Measurements from ENCODE around the gene ABCB8.

ABCB8 gene

DNA sequence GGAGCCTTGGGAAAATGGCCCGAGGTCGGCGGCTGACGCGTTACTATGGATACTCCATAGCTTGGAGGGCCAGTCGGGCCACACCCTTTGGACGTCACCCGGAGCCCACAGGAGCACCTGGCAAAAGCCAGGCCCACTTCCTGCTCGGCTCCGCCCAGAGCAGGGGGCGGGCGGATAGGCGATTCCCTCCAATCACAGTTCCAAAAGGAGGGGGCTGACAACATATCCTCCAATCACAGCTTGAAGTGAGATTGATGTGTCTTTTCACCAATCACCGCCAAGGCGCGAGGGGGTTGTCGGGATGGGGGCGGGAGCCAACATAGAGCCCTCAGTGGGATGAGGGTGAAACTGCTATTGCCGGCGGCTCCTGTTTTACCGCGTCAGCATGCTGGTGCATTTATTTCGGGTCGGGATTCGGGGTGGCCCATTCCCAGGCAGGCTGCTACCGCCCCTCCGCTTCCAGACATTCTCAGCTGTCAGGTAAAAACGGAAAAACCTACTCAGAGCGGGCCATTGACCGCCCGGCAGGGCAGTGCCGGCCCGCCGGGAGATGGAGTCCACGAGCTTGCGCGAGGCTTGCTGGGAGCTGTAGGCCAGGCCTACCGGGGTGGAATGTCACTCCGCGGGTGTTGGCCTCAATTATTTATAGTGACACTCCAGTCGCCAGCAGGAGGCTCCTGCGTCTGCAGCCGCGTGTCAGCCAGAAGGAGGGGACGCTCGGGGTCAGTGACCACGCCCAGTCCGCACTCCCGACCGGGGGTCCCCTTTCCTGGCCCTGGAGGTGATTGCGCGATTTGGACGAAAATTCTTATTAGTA lies at the start of gene ABCB8:
ABCB8 (plus strand) TSS at position 320 of the 817 bp plus-strand sequence; CDS start at position 386, 66 bp downstream.
- peak; percentile 98 for DNase-seq (ENCODE audit: low read depth)

DNA sequence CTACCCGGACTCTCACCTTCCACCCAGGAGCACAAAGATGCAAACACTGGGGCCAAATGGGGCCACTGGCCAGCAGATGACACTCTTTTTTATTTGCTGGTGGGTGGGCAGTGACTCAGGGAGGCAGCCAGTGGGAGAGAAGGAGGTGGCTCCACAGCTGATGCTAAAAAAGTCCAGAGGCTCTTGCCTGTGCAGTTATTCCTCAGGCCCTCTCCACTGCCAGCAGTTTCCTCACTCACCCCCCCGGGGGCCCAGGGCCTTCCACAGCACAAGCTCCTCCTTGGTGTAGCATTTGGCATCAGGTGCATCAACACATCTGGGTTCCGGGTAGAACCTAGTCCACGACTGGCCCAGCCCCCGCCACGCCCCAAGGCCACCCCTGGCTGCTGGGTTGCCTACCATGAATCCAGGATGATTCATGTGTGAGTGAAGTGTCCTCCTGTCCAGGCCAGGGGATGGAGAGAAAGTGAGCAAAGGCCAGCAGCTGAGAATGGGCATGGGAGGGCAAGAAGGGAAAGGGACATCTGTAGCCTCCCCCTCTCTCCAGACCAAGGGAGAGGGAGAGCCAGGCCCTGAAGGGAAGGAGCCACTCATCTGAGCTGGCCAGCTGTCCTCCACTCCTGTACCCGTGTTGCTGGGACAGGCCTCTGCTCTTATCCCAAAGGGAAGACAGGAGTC lies 48.4 kb upstream of the ABCB8 start:
- no peak for DNase-seq (ENCODE audit: low read depth)

DNA sequence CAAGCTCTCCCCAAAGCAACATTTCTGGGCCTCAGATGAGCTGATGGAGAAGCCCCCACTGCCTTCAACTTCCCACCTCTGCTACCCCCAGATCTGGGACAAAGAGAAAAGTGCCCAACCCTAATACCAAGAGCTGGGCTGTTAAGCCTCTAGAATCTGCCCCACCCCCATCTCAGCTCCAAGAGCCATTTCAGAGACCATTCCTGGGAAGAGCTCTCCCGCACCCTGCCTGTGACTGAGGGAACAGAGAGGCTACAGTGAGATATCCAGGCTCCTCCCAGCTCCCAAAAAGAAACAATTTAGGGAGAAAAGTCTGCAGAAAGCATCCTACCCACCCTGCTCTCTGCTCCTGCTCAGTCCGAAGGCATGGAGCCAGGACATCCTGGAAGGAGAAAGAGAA lies 47.6 kb upstream of the ABCB8 start:
- DNase-seq (ENCODE audit: low read depth) = no peak

DNA sequence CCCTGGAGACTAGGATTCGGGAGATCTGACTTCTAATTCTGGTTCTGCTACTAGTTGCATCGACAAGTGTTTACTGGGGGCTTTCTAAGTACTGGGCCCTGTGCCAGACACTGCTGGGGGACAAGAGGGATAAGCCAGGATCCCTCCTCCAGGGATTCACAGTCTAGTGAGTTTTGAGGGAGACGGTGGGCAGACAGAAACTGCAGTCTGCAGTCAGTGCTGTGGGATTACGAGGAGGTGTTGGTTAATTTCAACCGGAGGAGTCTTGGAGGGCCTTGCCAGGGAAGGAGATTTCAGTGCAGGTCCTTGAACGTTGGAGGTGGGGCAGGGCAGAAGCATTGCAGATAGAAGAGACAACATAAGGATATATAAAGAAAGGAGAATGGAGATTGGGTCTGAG lies 46.6 kb upstream of the ABCB8 start:
- DNase-seq (ENCODE audit: low read depth) = no peak

DNA sequence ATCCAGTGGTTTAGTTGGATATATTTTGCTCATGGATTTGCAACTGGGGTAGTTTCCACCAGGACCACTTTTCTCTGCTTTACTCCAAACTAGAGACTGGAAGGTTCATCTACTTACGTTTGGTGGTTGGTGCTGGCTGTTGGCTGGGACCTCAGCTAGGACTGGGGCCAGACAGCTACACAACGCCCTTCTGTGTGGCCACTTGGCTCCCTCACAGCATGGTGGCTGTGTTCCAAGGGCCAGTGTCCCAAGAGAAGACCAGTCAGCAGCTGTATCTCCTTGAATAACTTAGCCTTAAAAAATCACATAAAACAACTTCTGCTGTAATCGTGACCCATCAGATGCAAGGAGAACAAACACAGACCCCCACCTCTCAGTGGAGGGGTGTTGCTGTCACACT lies 45.9 kb upstream of the ABCB8 start:
- no peak for DNase-seq (ENCODE audit: low read depth)

DNA sequence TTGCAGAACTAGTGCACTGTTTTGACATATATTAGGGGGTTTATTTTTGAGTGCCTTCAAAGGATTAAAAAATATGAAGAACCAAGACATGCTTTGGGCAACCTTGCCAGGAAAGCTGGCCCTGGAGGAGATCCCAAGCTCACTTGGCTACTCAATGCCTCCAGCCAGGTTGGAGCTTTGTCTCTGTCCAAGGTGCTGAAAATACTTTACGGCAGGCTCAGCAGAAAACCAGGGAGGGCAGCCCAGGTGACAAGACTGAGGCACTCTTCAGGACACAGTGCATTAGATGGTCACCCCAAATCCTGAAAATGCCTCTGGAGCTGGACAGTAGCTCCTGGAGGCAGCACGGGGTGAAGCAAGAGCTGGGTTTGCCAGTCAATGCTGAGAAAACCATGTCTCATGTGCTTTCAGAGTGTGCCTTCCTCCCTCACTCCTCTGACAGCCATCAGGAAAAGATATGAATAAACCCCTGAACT lies 44.3 kb upstream of the ABCB8 start:
- DNase-seq (ENCODE audit: low read depth) = no peak

DNA sequence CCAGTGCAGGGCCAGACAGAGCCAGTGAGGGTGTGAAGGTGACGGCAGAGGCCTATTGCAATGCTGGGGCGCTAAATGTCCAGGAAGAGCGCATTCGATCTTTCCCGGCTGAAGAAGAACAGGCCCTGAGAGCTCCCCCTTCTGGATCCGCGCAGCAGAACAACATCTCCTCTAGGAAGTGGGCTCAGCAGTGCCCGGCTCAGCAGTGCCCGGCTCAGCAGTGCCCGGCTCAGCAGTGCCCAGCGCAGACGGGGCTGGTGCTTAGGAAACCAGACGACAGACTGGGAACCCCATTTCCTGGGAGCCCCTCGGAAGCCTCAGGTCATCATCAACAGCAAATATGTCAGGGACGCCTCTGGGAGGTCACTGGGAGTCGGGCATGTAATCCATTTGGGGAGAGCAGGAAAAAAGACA lies 42.1 kb upstream of the ABCB8 start:
- DNase-seq (ENCODE audit: low read depth) = no peak

DNA sequence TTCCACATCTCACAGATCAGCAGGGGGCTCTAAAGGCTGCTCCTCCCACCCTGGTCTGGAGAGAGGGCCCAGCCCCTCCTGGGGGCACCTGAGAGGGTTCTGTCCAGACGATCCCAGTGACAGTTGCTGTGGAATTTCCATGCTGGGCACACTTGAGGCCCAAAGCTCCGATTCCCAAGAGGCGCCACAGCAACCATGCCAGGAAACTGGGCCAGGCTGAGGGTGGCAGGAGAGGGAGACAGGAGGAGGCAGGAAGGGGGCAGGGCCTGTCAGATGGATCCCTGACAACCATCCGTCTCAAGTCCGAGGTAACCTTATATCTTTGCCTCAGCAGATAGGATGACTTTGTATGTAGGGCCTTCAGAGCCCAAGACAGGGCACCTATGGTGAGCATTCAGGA lies 41.7 kb upstream of the ABCB8 start:
- no peak for DNase-seq (ENCODE audit: low read depth)

DNA sequence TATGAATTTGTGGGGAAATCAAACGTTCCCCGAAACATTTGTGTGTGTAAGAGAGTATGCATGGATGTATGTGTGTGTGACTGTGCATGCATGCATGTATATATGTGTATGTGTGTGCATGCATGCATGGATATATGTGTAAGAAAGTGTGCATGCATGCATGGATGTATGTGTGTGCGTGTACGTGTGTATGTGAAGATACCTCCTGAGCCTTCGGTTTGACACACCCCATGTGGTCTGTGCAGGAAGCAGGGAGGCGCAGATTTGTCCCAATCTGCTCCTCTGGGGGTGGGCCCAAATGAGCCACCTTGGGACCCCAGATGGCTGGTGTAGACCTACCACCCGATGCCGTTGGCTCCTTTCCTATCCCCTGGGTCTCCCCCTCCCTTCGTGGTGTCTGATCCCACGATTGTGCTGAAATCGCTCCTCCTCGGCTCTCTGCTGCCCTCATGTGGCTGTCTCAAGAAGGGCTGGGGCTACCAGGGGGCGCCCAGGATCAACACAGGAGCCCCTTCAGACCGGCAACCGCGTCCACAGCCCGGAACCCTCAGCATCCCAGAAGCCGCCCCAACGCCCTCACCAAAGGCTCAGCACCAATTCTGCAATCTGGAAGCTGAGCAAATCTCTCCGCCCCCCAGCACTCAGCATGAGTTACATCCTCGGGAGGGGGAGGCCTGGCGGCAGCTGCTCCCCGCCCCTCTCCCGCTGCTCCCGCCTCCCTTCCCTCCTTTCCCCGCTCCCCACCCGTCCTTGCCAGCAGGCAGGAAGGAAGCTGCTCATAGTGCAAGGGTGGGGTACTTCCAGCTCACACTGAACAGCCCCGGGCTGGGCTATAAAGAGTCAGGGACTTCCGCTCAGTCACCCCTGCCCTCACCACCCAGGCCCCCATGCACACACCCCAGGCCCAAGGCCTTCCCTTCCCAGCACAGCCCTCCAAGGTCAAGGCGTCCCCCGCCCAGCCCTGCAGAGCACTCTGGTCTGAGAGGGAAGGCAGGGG lies 39.7 kb upstream of the ABCB8 start:
- peak; percentile 50 for DNase-seq (ENCODE audit: low read depth)

DNA sequence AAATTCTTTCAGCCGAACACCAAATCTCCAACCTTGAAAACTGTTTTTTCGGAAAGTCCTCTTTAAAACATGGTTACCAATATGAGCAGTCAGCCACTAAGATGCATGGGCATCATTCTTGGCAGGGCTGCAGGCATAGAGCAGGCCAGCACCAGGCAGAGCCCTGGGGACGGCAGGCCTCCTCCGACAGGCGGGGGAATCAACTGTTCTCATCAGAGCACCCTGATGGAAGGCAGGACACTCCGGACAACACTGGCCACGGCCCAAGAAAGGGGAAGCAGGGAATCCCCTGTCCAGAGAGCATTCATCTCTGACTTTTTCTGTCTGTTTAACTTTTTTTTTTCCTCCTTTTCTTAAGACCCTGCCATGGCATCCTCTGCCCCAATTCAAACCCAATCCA lies 38.8 kb upstream of the ABCB8 start:
- DNase-seq (ENCODE audit: low read depth) = no peak

DNA sequence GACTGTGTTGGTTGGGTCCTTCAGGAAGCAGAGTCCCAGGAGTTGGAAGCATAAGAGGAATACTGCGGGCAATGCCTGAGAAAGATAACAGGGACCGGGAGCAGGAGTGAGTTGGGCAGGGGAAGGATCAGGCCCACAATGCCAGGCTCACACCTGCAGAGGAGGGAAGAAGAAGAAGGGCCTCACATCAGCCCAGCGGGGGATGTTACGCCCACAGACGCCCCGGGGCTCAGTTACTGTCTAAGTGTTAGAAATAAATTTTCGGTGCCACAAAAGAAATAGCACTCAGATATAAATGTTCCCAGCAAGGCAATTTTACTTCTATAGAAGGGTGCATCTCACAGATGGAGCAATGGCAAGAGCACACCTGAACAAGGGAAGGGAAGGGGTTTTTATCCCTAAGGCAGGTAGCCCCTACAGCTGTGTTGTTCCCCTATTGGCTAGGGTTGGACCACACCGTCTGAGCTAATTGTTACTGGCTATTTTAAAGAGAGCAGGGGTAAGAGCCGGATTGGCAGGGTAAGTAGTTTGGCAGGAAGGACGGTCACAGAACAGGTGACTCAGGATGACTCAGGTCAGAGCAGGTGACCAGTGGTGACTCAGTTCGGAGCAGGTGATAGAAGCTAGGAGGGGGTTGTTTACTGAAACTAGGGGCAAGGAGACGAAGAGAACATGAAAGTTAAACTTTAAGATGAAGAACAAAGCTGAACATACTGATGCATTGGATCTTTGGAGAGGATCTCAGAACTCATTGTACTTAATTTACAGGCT lies 37.6 kb upstream of the ABCB8 start, which contains the start of gene NOS3:
NOS3 (plus strand) TSS at position 602 of the 771 bp plus-strand sequence. CDS start 2,787 bp downstream, outside the sequence.
- no peak for DNase-seq (ENCODE audit: low read depth)

DNA sequence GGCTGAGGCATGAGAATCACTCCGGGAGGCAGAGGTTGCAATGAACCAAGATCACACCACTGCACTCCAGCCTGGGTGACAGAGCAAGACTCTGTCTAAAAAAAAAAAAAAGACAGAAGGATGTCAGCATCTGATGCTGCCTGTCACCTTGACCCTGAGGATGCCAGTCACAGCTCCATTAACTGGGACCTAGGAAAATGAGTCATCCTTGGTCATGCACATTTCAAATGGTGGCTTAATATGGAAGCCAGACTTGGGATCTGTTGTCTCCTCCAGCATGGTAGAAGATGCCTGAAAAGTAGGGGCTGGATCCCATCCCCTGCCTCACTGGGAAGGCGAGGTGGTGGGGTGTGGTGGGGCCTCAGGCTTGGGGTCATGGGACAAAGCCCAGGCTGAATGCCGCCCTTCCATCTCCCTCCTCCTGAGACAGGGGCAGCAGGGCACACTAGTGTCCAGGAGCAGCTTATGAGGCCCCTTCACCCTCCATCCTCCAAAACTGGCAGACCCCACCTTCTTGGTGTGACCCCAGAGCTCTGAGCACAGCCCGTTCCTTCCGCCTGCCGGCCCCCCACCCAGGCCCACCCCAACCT lies 36.1 kb upstream of the ABCB8 start:
- no peak for DNase-seq (ENCODE audit: low read depth)

DNA sequence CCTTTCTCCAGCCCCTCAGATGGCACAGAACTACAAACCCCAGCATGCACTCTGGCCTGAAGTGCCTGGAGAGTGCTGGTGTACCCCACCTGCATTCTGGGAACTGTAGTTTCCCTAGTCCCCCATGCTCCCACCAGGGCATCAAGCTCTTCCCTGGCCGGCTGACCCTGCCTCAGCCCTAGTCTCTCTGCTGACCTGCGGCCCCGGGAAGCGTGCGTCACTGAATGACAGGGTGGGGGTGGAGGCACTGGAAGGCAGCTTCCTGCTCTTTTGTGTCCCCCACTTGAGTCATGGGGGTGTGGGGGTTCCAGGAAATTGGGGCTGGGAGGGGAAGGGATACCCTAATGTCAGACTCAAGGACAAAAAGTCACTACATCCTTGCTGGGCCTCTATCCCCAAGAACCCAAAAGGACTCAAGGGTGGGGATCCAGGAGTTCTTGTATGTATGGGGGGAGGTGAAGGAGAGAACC lies 35.4 kb upstream of the ABCB8 start:
- no peak for DNase-seq (ENCODE audit: low read depth)

DNA sequence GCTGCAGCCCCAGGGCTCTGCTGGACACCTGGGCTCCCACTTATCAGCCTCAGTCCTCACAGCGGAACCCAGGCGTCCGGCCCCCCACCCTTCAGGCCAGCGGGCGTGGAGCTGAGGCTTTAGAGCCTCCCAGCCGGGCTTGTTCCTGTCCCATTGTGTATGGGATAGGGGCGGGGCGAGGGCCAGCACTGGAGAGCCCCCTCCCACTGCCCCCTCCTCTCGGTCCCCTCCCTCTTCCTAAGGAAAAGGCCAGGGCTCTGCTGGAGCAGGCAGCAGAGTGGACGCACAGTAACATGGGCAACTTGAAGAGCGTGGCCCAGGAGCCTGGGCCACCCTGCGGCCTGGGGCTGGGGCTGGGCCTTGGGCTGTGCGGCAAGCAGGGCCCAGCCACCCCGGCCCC lies 34.7 kb upstream of the ABCB8 start:
- no peak for DNase-seq (ENCODE audit: low read depth)

DNA sequence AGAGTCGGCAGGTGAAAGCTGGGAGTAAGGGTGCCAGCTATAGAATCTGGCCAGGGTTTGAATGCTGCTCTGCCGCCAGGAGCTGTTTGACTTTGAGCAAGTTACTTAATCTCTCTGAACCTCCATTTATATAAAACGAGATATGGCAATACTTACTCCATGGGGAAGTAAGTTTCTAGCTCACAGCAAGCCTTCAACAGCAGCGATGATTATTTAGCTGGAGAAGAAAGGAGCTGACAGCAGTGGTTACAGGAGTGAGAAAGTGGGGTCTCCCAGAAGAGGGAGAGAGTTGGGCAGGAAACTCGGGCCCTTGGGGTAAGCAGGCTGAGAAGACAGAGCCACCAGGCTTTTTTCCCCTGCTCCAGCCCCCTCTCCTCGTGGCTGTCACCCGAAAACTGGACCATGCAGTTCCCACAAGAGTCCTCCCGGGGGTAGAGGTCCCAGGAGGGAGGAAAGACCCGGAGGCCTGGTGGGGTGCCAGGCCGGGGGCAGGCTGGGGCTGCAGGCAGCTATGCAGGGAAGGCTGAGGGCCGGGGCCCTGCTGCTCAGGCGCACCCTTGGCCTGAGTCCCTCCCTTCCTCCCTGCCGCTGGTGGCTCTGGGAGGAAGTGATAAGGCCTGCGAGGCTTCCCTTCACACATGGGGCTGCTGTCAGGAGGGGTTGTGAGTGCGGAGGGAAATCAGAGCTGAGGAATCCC lies 34.0 kb upstream of the ABCB8 start:
- no peak for DNase-seq (ENCODE audit: low read depth)

DNA sequence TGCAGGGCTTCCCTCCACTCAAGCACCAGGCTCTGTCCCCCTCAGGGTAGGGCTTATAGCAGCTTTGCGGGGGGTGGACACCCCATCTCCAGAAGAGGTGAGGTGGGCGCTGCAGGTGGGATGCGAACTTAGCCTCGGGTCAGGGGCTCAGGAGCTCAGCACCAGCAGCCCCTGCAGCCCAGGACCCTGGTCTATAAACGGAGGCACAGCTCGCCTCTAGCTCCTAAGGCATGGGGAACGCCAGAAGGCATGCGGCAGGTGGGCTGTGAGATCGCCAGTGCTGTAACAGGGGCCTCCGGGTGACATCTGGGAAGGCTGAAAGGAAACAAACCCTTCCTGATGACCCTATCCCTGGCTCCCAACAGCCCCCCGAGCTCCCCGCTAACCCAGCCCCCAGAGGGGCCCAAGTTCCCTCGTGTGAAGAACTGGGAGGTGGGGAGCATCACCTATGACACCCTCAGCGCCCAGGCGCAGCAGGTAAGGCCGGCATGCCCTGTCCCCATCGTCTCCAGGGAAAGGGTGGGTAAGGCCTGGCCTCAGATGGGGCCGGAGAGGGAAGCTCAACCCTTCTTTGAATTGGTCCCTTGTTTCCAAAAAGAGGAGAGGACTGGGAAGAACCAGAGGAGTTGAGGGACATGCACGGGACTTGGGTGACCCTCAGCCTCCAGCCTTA lies 33.3 kb upstream of the ABCB8 start:
- DNase-seq (ENCODE audit: low read depth) = no peak

DNA sequence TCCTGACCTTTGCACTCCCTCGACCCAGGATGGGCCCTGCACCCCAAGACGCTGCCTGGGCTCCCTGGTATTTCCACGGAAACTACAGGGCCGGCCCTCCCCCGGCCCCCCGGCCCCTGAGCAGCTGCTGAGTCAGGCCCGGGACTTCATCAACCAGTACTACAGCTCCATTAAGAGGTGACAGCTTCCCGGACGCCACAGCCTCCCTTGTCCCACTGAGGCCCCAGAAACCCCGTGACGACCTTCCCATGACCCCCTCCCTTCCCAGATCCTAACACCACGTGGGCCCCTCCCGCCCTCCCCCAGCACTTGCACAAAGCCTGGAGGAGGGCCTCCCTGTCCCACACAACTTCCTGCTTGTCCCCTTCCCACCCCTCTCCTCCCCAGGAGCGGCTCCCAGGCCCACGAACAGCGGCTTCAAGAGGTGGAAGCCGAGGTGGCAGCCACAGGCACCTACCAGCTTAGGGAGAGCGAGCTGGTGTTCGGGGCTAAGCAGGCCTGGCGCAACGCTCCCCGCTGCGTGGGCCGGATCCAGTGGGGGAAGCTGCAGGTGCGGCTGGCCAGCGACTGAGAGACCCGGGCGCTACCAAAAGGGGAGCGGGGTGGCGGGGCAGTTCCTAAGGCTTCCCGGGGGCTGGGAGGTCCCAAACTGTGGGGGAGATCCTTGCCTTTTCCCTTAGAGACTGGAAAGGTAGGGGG lies 31.7 kb upstream of the ABCB8 start:
- no peak for DNase-seq (ENCODE audit: low read depth)

DNA sequence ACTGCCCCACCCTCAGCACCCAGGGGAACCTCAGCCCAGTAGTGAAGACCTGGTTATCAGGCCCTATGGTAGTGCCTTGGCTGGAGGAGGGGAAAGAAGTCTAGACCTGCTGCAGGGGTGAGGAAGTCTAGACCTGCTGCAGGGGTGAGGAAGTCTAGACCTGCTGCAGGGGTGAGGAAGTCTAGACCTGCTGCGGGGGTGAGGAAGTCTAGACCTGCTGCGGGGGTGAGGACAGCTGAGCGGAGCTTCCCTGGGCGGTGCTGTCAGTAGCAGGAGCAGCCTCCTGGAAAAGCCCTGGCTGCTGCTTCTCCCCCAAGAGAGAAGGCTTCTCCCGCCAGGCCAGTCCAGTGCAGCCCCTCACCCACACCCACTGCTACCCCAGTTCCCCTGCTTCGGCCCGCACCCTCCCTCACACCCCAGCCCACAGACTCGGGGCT lies 31.2 kb upstream of the ABCB8 start:
- no peak for DNase-seq (ENCODE audit: low read depth)

DNA sequence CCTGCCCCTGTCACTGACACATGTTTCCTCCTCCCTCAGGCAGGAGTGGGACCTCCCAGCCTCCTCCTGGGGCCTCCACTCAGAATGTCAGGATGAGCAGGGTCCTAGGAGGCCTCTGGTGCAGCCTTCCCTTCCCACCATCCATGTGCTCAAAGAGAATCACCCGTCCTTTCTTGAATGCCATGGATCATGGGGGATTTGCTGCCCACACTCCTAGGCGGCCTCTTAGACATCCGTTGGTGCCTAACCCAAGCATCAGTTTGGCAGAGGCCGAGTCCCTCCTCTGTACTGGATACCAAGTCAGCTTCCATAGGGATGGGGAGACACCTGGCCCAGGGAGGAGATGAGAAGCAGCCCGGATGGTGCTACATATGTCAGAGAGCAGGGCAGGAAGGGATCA lies 30.4 kb upstream of the ABCB8 start:
- DNase-seq (ENCODE audit: low read depth) = no peak
